ENCODE measurements around the gene POLR1A. TPM values are rescaled to one million over a fixed set of nuclear protein-coding genes. Genes with fewer than 3 reads are reported as not detected.
A peak's percentile ranks its signal among the peaks of the same experiment; 100 is the strongest.

POLR1A gene
- total and polyA plus RNA-seq, 10 donors: 1.8 to 39.0 (median 20.1) TPM

DNA sequence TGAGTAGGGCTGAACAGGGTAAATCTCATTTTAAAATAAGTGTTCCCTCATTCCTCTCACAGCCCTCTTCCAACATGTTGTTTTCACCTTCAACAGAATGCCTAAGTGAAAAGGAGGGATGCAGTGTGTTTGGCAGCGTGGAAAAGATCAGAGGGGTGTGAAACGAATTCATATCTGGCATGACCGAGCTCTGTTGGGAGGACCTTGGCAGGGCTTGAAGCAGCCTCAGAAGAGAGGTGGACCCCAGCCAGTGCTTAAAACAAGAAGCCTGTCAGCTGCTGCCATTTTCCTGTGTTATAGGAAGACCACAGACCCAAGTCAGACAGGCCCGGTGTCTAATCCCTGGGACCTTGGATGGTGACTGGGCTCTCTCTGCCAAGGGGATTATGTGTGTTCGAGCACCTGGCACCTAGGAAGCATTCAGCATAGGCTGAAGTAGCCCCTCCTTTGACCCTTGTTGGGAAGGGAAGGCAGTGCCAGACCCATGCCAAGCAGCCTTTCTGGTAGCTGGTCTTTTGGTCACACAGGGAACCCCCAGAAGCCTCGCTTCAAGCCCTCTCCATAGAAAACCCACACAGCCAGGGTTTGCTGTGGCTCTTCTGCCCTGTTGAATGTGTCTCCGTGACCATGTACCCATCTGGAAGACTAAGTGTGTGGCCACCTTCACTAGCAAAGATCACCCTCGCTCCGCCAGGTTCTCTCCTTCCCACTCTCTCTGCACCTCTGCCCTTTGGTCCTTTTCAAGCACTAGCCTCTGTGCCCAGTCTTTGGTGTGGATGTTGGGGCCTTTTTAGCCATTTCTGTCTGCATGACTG lies 129.4 kb downstream of the POLR1A start:
- TF ChIP-seq POLR2A (IDR thresholded peaks at IDR 0.05): no peak
- no peak for TF ChIP-seq POLR2AphosphoS5 (IDR thresholded peaks at IDR 0.05)
- TF ChIP-seq, protein P1, sequence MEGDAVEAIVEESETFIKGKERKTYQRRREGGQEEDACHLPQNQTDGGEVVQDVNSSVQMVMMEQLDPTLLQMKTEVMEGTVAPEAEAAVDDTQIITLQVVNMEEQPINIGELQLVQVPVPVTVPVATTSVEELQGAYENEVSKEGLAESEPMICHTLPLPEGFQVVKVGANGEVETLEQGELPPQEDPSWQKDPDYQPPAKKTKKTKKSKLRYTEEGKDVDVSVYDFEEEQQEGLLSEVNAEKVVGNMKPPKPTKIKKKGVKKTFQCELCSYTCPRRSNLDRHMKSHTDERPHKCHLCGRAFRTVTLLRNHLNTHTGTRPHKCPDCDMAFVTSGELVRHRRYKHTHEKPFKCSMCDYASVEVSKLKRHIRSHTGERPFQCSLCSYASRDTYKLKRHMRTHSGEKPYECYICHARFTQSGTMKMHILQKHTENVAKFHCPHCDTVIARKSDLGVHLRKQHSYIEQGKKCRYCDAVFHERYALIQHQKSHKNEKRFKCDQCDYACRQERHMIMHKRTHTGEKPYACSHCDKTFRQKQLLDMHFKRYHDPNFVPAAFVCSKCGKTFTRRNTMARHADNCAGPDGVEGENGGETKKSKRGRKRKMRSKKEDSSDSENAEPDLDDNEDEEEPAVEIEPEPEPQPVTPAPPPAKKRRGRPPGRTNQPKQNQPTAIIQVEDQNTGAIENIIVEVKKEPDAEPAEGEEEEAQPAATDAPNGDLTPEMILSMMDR (IDR thresholded peaks at IDR 0.05 in 8 of 11, conservative IDR thresholded peaks at IDR 0.05 in 3 of 11): no peak
- Histone ChIP-seq H3K9me3 (peaks cover 0 to 13% (median 7%) of the 10 kb centered on the region in 8 donors), H3K4me3 (no peak overlapping the region), H3K27me3 (replicated peaks in 1 of 7) (no peaks in the 10 kb centered on the region), H3K36me3 (no peaks in the 10 kb centered on the region), H3K27ac (peak overlapping the region in 1 of 8 donors; percentile 24), H3K4me1 (peaks cover 0 to 13% (median 7%) of the 10 kb centered on the region in 6 donors)
- intact Hi-C loops (cut with DNase I; ENCODE audit: low total_unique reads): no loop called here
- 91 to 93% (median 91%) methylated on average over 8 to 9 of the region's 9 CpGs for WGBS, 5 donors
- DNase-seq: peak; percentile 50

DNA sequence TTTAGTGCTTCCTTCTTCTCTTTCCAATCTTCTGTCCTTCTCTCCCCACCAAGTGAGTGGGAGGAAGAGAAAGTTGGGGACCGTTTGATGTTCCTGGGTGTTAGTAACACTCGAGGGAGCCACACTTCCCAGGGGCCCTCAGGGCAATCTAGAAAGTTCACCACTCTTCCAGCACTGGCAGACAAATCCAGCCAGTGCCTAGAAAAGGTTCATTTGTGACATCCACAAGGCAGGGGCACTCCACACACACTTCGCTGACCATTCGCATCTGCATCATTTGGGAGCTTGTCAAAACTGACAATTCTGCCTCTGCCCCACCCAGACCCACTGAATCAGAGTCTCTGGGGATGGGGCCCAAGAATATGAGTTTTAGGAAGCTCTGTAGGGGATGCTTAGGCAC lies 130.1 kb downstream of the POLR1A start:
- H3K36me3 ChIP-seq: no peaks in the 10 kb centered on the region
- peak overlapping the region in 2 of 8 donors; percentile 22 to 24 for H3K27ac ChIP-seq
- no peak for TF ChIP-seq POLR2AphosphoS5 (IDR thresholded peaks at IDR 0.05)
- TF ChIP-seq POLR2A (IDR thresholded peaks at IDR 0.05): no peak
- TF ChIP-seq, protein P1 (IDR thresholded peaks at IDR 0.05 in 8 of 11, conservative IDR thresholded peaks at IDR 0.05 in 3 of 11): no peak
- peaks cover 0 to 13% (median 7%) of the 10 kb centered on the region in 8 donors for H3K9me3 ChIP-seq
- H3K4me1 ChIP-seq: peaks cover 0 to 13% (median 7%) of the 10 kb centered on the region in 6 donors
- intact Hi-C loops (cut with DNase I; ENCODE audit: low total_unique reads): no loop called here
- WGBS, 5 donors: 67 to 88% (median 80%) methylated on average over 4 of the region's 4 CpGs
- DNase-seq: peak; percentile 9
- H3K27me3 ChIP-seq (replicated peaks in 1 of 7): no peaks in the 10 kb centered on the region
- no peak overlapping the region for H3K4me3 ChIP-seq

DNA sequence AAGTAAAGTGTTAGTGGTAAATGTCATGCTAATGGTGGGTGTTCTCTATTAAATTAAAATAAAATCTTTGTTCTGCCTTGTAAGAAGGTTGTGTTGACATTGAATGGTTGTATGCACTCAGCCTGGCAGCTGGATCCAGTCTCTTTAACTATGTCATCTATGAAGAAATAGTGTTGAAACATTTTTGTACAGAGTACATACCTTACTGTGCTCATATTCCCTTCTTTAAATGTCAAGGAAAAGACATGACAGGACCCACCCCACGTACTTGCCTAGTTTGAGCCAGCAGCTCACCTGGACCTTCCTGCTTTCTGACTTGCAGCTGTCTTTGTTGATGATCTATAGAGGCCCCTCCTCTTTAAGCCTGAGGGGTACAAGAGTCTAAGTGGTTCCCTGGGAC lies 131.3 kb downstream of the POLR1A start:
- TF ChIP-seq POLR2A (IDR thresholded peaks at IDR 0.05) (no peak), POLR2AphosphoS5 (IDR thresholded peaks at IDR 0.05) (no peak)
- TF ChIP-seq, protein P1 (IDR thresholded peaks at IDR 0.05 in 8 of 11, conservative IDR thresholded peaks at IDR 0.05 in 3 of 11): no peak
- Histone ChIP-seq H3K27ac (peak overlapping the region in 2 of 8 donors; percentile 22 to 24), H3K36me3 (no peaks in the 10 kb centered on the region), H3K27me3 (replicated peaks in 1 of 7) (no peaks in the 10 kb centered on the region), H3K9me3 (peaks cover 0 to 13% (median 7%) of the 10 kb centered on the region in 8 donors), H3K4me1 (peaks cover 0 to 10% (median 5%) of the 10 kb centered on the region in 6 donors), H3K4me3 (no peak overlapping the region)
- 78 to 86% (median 81%) methylated on average over 1 of the region's 1 CpG for WGBS, 5 donors
- peak; percentile 8 for DNase-seq
- intact Hi-C loops (cut with DNase I; ENCODE audit: low total_unique reads): no loop called here

DNA sequence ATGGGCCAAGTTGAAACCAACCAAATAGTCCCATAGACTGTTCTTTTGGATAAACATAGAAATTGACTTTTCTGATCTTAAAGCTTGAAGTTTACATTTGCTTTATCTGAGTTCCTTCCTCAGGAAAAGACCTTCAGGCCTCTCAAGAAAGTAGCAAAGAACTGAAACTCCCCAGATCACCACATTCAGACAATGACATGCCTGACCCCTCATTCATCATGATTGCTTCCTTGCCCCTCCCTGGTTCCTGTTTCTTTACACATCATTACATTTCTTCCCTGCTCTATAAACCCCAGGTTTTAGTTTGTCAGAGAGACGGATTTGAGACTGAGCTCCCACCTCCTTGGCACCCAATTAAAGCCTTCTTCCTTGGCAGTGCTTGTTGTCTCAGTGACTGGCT lies 133.3 kb downstream of the POLR1A start:
- intact Hi-C loops (cut with DNase I; ENCODE audit: low total_unique reads): no loop called here
- Histone ChIP-seq H3K4me3 (no peak overlapping the region), H3K9me3 (peaks cover 0 to 13% (median 7%) of the 10 kb centered on the region in 8 donors), H3K4me1 (peaks cover 0 to 5% (median 0%) of the 10 kb centered on the region in 6 donors), H3K36me3 (no peaks in the 10 kb centered on the region), H3K27ac (no peak overlapping the region), H3K27me3 (replicated peaks in 1 of 7) (no peaks in the 10 kb centered on the region)
- TF ChIP-seq, protein P1 (IDR thresholded peaks at IDR 0.05 in 8 of 11, conservative IDR thresholded peaks at IDR 0.05 in 3 of 11): no peak
- TF ChIP-seq POLR2A (IDR thresholded peaks at IDR 0.05) (no peak), POLR2AphosphoS5 (IDR thresholded peaks at IDR 0.05) (no peak)
- WGBS, 5 donors: 27 to 82% (median 71%) methylated on average over 1 of the region's 1 CpG
- no peak for DNase-seq
